GM23248 (cell line): Measurements from ENCODE around the gene MBTPS2.

Experiments used
- EZH2 ChIP-seq: fragments of 200-600 bp; sonication (generic); IDR thresholded peaks from 2 replicates; pipeline ENCODE4 v1.6.1; 2018; ENCODE audit warnings: antibody characterized with exemption, mild to moderate bottlenecking; ENCODE audit not compliant: insufficient read depth, poor library complexity, severe bottlenecking
- EZH2phosphoT487 ChIP-seq: fragments of 200-600 bp; sonication (generic); IDR thresholded peaks from 2 replicates; pipeline ENCODE4 v1.6.1; 2018; ENCODE audit warnings: antibody characterized with exemption, moderate library complexity, mild to moderate bottlenecking, low read depth; ENCODE audit not compliant: insufficient read depth

- TF ChIP-seq EZH2phosphoT487 (no peak), EZH2 (no peak)
These were observed 32.7 kb upstream of the MBTPS2 start for GRCh38 chrX:21806691-21807090.
